Measurements from ENCODE around the gene ISX. TPM values are rescaled to one million over a fixed set of nuclear protein-coding genes. Genes with fewer than 3 reads are reported as not detected.

Gene ISX
- polyA plus RNA-seq, 1 donor from 2014 or later = not detected

DNA sequence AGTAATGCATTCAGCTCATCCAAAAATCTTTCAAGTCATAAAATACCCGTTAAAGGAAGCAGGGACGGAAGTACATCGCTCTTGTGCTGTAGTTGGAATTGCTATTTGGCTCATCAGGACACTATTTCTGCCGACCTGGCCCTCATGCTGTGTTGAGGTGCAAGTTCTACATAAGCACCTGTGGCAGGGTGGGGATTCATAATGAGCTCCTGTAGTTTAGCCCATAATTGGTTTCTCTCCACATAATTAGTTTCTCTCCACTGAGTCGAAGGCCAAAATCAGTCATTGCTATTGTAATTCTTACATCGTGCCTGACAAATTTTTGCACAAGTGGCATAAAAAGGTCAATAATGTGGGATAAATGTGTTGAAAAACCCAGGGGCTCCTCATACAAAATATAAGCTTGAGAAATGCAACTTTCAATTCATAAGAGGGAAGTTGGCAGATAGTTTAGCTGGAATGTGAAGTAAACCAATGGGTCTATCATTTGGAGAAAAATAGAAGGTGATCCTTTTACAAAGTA, 14.9 kb upstream of the ISX start:
- no peak overlapping the region for H3K9ac ChIP-seq (ENCODE audit: low read length)
- H3K9me2 ChIP-seq (ENCODE audit: insufficient read depth, low read length) = no peaks in the 10 kb centered on the region
- H3K4me3 ChIP-seq (ENCODE audit: low read length) = no peak overlapping the region
- H4K20me1 ChIP-seq (ENCODE audit: insufficient read depth) = no peaks in the 10 kb centered on the region
- H2AFZ ChIP-seq (ENCODE audit: low read depth, low read length) = no peak overlapping the region
- H3K36me3 ChIP-seq (ENCODE audit: insufficient read depth, low read length) = no peaks in the 10 kb centered on the region
- no peak overlapping the region for H3K27ac ChIP-seq (ENCODE audit: low read length)
- no peaks in the 10 kb centered on the region for H3K79me2 ChIP-seq (replicated peaks; ENCODE audit: insufficient read depth, low read length)
- no peak for TF ChIP-seq EP300 (conservative IDR thresholded peaks at IDR 0.05; ENCODE audit: poor library complexity, severe bottlenecking)
- TF ChIP-seq, protein P1, sequence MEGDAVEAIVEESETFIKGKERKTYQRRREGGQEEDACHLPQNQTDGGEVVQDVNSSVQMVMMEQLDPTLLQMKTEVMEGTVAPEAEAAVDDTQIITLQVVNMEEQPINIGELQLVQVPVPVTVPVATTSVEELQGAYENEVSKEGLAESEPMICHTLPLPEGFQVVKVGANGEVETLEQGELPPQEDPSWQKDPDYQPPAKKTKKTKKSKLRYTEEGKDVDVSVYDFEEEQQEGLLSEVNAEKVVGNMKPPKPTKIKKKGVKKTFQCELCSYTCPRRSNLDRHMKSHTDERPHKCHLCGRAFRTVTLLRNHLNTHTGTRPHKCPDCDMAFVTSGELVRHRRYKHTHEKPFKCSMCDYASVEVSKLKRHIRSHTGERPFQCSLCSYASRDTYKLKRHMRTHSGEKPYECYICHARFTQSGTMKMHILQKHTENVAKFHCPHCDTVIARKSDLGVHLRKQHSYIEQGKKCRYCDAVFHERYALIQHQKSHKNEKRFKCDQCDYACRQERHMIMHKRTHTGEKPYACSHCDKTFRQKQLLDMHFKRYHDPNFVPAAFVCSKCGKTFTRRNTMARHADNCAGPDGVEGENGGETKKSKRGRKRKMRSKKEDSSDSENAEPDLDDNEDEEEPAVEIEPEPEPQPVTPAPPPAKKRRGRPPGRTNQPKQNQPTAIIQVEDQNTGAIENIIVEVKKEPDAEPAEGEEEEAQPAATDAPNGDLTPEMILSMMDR (IDR thresholded peaks at IDR 0.05; ENCODE audit: poor library complexity, severe bottlenecking) = no peak
- TF ChIP-seq SMC3 (conservative IDR thresholded peaks at IDR 0.05; ENCODE audit: poor library complexity) = no peak
- TF ChIP-seq EZH2 (IDR thresholded peaks at IDR 0.05; ENCODE audit: borderline replicate concordance, insufficient read depth, low read length, poor library complexity, severe bottlenecking) = no peak
- no peak for TF ChIP-seq RAD21 (conservative IDR thresholded peaks at IDR 0.05)
- TF ChIP-seq, protein P2, sequence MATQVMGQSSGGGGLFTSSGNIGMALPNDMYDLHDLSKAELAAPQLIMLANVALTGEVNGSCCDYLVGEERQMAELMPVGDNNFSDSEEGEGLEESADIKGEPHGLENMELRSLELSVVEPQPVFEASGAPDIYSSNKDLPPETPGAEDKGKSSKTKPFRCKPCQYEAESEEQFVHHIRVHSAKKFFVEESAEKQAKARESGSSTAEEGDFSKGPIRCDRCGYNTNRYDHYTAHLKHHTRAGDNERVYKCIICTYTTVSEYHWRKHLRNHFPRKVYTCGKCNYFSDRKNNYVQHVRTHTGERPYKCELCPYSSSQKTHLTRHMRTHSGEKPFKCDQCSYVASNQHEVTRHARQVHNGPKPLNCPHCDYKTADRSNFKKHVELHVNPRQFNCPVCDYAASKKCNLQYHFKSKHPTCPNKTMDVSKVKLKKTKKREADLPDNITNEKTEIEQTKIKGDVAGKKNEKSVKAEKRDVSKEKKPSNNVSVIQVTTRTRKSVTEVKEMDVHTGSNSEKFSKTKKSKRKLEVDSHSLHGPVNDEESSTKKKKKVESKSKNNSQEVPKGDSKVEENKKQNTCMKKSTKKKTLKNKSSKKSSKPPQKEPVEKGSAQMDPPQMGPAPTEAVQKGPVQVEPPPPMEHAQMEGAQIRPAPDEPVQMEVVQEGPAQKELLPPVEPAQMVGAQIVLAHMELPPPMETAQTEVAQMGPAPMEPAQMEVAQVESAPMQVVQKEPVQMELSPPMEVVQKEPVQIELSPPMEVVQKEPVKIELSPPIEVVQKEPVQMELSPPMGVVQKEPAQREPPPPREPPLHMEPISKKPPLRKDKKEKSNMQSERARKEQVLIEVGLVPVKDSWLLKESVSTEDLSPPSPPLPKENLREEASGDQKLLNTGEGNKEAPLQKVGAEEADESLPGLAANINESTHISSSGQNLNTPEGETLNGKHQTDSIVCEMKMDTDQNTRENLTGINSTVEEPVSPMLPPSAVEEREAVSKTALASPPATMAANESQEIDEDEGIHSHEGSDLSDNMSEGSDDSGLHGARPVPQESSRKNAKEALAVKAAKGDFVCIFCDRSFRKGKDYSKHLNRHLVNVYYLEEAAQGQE (IDR thresholded peaks at IDR 0.05; ENCODE audit: borderline replicate concordance) = no peak
- TF ChIP-seq TAF1 (IDR thresholded peaks at IDR 0.05; ENCODE audit: low read depth) = no peak
- TF ChIP-seq MXI1 (conservative IDR thresholded peaks at IDR 0.05; ENCODE audit: poor library complexity, severe bottlenecking) = no peak
- TF ChIP-seq POLR2AphosphoS5 (IDR thresholded peaks at IDR 0.05) = no peak
- H3F3A ChIP-seq (ENCODE audit: insufficient read depth, low read length, poor library complexity, severe bottlenecking) = no peaks in the 10 kb centered on the region
- no peak overlapping the region for H3K4me2 ChIP-seq (ENCODE audit: low read length)
- no peaks in the 10 kb centered on the region for H3K27me3 ChIP-seq (ENCODE audit: insufficient read depth, low read depth, low read length)
- H3K9me3 ChIP-seq (ENCODE audit: low read length) = no peaks in the 10 kb centered on the region

DNA sequence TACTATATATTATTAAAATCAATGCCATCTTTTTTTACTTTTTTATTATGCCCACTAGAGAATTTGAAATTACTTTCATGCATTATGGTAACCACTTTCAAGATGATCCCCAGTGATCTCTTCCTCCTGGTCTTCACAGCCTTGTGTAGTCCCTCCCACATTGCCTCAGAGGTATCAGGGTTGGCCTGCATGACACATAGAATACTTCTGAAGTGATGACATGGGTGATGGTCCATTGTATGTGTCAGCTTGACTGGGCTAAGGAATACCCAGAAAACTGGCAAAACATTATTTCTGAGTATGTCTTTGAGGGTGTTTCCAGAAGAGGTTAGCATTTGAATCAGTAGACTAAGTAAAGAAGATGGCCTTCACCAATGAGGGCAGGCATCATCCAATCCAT, 14.2 kb upstream of the ISX start:
- no peaks in the 10 kb centered on the region for H3K9me3 ChIP-seq (ENCODE audit: low read length)
- no peak overlapping the region for H3K4me3 ChIP-seq (ENCODE audit: low read length)
- no peaks in the 10 kb centered on the region for H3K27me3 ChIP-seq (ENCODE audit: insufficient read depth, low read depth, low read length)
- TF ChIP-seq SMC3 (conservative IDR thresholded peaks at IDR 0.05; ENCODE audit: poor library complexity) = no peak
- no peak for TF ChIP-seq MXI1 (conservative IDR thresholded peaks at IDR 0.05; ENCODE audit: poor library complexity, severe bottlenecking)
- TF ChIP-seq, protein P2 (IDR thresholded peaks at IDR 0.05; ENCODE audit: borderline replicate concordance) = no peak
- no peak for TF ChIP-seq EZH2 (IDR thresholded peaks at IDR 0.05; ENCODE audit: borderline replicate concordance, insufficient read depth, low read length, poor library complexity, severe bottlenecking)
- no peak for TF ChIP-seq RAD21 (conservative IDR thresholded peaks at IDR 0.05)
- no peak for TF ChIP-seq POLR2AphosphoS5 (IDR thresholded peaks at IDR 0.05)
- TF ChIP-seq EP300 (conservative IDR thresholded peaks at IDR 0.05; ENCODE audit: poor library complexity, severe bottlenecking) = no peak
- no peak for TF ChIP-seq TAF1 (IDR thresholded peaks at IDR 0.05; ENCODE audit: low read depth)
- TF ChIP-seq, protein P1 (IDR thresholded peaks at IDR 0.05; ENCODE audit: poor library complexity, severe bottlenecking) = no peak
- no peaks in the 10 kb centered on the region for H3K79me2 ChIP-seq (replicated peaks; ENCODE audit: insufficient read depth, low read length)
- no peak overlapping the region for H3K9ac ChIP-seq (ENCODE audit: low read length)
- H3F3A ChIP-seq (ENCODE audit: insufficient read depth, low read length, poor library complexity, severe bottlenecking) = no peaks in the 10 kb centered on the region
- no peaks in the 10 kb centered on the region for H3K36me3 ChIP-seq (ENCODE audit: insufficient read depth, low read length)
- H3K27ac ChIP-seq (ENCODE audit: low read length) = no peak overlapping the region
- no peaks in the 10 kb centered on the region for H4K20me1 ChIP-seq (ENCODE audit: insufficient read depth)
- H3K9me2 ChIP-seq (ENCODE audit: insufficient read depth, low read length) = no peaks in the 10 kb centered on the region
- H3K4me2 ChIP-seq (ENCODE audit: low read length) = no peak overlapping the region
- H2AFZ ChIP-seq (ENCODE audit: low read depth, low read length) = no peak overlapping the region
